ENCODE measurements around the gene ZNF284. TPM values are rescaled to one million over a fixed set of nuclear protein-coding genes. Genes with fewer than 3 reads are reported as not detected.

Gene ZNF284
- 2.4 and 3.4 TPM in 2 replicates for total RNA-seq

- DNase-seq = peak; percentile 91
Observed at GRCh38 chr19:44071824-44072542, at the start of gene ZNF284. ZNF284 (plus strand) TSS chr19:44072159; CDS start chr19:44076390, 4,231 bp downstream.

- no peak for DNase-seq
Observed at GRCh38 chr19:44024900-44025216, 47.1 kb upstream of the ZNF284 start.

- DNase-seq = peak; percentile 90
Observed at GRCh38 chr19:44025217-44025936, 46.6 kb upstream of the ZNF284 start, which contains the start of gene ZNF222. ZNF222 (plus strand) TSS chr19:44025379; CDS start chr19:44025437, 58 bp downstream.

- no peak for DNase-seq
Observed at GRCh38 chr19:44026622-44027021, 45.3 kb upstream of the ZNF284 start.

- DNase-seq = no peak
Observed at GRCh38 chr19:44032001-44032610, 39.9 kb upstream of the ZNF284 start.

GRCh38 chr19:44042147-44042546, 29.8 kb upstream of the ZNF284 start:
- no peak for DNase-seq

GRCh38 chr19:44050740-44051649, 21.0 kb upstream of the ZNF284 start:
- peak; percentile 24 for DNase-seq

- peak; percentile 91 for DNase-seq
Observed at GRCh38 chr19:44051650-44052402, 20.1 kb upstream of the ZNF284 start, which contains the start of gene ZNF223. ZNF223 (plus strand) TSS chr19:44052036; CDS start chr19:44055177, 3,141 bp downstream.

- DNase-seq = no peak
Observed at GRCh38 chr19:44055870-44056269, 16.1 kb upstream of the ZNF284 start.

- DNase-seq = no peak
Observed at GRCh38 chr19:44059229-44059628, 12.7 kb upstream of the ZNF284 start.

GRCh38 chr19:44061038-44061437, 10.9 kb upstream of the ZNF284 start:
- no peak for DNase-seq

GRCh38 chr19:44066305-44066704, 5.7 kb upstream of the ZNF284 start:
- no peak for DNase-seq

- no peak for DNase-seq
Observed at GRCh38 chr19:44069415-44069814, 2.5 kb upstream of the ZNF284 start.

GRCh38 chr19:44072543-44073401, 813 bp downstream of the ZNF284 start:
- peak; percentile 29 for DNase-seq

- DNase-seq = no peak
Observed at GRCh38 chr19:44076325-44076724, 4.4 kb downstream of the ZNF284 start.

GRCh38 chr19:44092108-44092507, 20.1 kb downstream of the ZNF284 start:
- DNase-seq = no peak

- DNase-seq = peak; percentile 94
Observed at GRCh38 chr19:44093931-44094765, 22.2 kb downstream of the ZNF284 start, which contains the start of gene ZNF224. ZNF224 (plus strand) TSS chr19:44094361; CDS start chr19:44097874, 3,513 bp downstream.

- no peak for DNase-seq
Observed at GRCh38 chr19:44107751-44108150, 35.8 kb downstream of the ZNF284 start.

- no peak for DNase-seq
Observed at GRCh38 chr19:44109458-44109857, 37.5 kb downstream of the ZNF284 start.

Measured in dermis blood vessel endothelial cell (primary cell).